Fibroblast of skin of left quadriceps (primary cell): ENCODE results near the gene C6orf62.
A peak's percentile ranks its signal among the peaks of the same experiment; 100 is the strongest.
"Not testable (repeated sequence)": the region's sequence is repeated elsewhere in the genome, so short reads cannot be mapped to it uniquely, and the experiment has no call there.

ENCODE experiments used
- DNase-seq, 2 experiments: peaks; one replicate each; pipeline ENCODE4 v3.0.0-alpha.2; 2013; ENCODE audit warnings: low read depth in 2 of 2

C6orf62 gene

DNA sequence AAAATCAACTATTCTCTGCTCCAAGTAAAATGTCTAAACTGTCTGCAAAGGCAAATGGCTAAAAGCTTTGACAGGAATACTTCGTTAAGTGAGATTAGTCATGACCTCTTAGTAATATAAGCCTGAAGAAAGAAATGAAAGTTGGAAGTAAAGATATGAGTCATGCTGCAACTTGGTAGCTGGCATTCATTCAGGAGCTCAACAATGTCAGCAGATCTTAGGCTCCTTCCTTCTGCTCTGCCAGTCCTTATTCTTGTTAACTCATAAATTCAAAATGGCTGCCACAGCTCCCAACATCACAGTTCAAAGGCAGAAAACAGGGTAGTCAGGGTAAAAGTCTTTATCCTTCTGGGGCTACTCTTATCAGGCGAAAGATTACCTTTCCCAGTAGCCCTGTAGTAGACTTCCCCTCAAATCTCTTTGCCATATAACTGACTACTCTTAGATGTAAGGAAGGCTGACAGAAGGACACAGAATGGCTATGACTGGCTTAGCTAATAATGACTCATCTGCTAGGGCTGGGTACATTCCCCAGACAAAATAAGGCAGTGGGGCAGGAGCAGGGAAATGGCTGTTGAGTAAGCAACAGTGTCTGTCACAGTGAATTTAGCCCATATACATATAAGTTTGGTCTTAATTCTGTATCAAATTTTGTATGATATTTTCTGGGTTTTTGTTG lies 24.4 kb upstream of the C6orf62 start:
- DNase-seq = peak; percentile 92 to 93

DNA sequence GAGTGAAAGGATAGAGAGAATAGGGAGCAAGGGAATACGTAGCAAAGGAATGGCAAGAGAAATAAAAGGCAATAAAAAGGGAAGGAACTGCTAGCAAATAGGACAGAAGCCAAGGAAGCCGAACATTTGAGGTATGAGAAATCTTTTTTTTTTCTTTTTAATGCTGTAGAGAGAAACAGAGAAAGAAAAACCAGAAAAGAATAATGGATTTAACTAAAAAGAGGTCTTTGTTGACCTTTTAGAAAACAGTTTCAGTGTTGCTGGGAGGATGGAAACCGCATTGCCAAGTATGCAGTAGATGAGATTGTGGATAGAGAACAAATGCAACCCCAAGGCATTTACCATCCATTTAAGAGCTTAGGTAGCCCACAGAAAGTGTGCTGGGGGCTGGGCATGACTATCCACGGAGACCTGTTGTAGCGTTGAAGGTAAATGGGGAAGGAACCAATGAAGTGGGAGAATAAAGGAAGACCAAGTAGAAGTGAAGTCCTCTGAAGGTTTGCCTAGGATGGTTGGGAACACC lies 23.3 kb upstream of the C6orf62 start:
- no peak for DNase-seq

DNA sequence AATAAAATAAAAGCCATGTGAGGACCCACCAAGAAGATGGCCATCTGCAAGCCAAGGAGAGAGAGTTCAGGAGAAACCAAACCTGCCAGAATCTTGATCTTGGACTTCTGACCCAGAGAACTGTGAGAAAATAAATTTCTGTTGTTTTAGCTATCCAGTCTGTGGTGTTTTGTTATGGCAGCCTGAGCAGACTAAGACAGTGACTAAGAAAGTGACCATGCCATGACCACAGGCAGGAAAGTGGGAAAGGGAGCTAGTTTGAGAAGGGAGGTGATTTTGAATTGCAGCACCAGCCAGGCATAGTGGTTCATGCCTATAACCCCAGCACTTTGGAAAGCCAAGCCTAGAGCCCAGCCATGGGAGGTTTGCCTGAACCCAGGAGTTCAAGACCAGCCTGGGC lies 21.9 kb upstream of the C6orf62 start:
- no peak for DNase-seq

DNA sequence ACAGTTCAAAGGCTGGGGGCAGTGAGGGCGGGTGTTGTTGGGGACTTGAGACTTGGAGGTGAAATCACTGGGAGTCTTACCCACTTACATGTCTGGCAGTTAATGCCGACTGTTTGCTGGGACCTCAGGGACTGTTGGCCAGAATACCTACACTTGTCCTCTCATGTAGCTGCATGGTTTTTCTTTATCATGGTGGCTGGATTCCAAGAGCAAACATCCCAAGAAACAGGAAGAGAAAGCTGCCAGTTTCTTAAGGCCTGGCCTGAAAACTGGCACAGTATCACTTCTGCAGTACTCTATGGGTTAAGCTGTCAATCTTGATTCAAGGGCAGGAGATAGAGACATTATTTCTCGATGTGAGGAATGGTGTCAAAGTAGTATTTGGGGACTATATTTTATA lies 19.8 kb upstream of the C6orf62 start:
- DNase-seq = no peak

DNA sequence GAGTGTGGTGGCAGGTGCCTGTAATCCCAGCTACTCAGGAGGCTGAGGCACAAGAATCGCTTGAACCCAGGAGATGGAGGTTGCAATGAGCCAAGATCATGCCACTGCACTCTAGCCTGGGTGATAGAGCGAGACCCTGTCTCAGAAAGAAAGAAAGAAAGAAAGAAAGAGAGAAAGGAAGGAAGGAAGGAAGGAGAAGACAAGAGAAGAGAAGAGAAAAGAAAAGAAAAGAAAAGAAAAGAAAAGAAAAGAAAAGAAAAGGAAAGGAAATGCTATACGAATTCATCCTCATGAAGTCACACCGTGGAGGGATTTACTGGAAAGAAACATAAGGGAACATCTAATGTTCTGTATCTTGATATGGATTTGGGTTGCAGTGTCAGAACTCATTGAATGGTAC lies 15.8 kb upstream of the C6orf62 start:
- not testable (repeated sequence) for DNase-seq

DNA sequence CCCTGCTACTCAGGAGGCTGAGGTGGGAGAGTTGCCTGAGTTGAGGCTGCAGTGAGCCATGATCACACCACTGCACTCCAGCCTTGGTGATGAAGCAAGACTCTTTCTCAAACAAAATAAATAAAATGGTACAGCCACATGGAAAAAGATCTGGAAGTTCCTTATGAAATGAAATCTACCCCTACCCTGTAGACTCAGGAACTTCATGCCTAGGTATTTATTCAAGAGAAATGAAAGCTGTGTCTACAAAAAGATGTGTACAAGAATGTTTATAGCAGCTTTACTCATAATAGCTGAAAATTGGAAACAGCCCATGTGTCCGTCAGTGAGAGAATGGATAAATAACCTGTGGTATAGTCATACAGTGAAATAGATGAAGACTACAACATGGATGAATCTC lies 15.2 kb upstream of the C6orf62 start:
- DNase-seq = no peak

DNA sequence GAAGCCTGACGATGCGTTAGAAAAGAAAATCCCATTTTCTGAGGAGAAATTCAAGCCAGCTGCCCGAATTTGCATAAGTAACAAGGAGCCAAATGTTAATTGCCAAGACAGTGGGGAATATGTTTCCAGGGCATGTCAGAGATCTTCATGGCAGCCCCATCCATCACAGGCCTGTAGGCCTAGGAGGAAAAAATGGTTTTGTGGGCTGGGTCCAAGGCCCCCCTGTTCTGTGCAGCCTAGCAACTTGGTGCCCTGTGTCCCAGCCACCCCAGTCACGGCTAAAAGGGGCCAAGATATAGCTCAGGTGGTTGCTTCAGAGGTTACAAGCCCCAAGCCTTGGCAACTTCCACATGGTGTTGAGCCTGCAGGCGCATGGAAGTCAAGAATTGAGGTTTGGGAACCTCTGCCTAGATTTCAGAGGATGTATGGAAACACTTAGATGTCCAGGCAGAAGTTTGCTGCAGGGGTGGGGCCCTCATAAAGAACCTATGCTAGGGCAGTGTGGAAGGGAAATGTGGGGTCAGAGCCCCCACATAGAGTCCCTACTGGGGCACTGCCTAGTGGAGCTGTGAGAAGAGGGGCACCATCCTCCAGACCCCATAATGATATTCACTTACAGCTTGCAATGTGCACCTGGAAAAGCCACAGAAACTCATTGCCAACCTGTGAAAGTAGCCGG lies 12.6 kb upstream of the C6orf62 start:
- not testable (repeated sequence) for DNase-seq

DNA sequence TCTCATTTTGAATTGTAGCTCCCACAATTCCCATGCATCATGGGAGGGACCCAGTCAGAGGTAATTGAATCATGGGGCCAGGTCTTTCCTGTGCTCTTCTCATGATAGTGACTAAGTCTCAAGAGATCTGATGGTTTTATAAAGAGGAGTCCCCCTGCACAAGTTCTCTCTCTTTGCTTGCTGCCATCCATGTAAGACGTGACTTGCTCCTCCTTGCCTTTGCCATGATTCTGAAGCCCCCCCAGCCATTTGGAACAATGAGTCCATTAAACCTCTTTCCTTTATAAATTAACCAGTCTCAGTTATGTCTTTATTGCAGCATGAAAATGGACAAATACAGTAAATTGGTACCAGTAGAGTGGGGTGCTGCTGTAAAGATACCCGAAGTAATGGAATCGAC lies 11.7 kb upstream of the C6orf62 start:
- DNase-seq = not testable (repeated sequence)

DNA sequence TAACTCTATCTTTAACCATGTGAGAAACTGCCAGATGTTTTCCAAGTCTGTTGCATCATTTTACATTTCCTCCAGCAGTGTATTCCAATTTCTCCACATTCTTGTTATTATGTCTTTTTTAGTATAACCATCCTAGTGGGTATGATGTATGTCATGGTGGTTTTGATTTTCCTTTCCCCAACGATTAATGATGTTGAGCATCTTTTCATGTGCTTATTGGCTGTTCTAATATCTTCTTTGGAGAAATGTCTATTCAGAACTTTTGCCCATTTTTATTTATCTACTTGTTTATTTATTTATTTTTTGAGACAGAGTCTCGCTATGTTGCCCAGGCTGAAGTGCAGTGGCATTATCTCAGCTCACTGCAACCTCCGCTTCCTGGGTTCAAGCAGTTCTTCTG lies 4.3 kb upstream of the C6orf62 start:
- DNase-seq = no peak

DNA sequence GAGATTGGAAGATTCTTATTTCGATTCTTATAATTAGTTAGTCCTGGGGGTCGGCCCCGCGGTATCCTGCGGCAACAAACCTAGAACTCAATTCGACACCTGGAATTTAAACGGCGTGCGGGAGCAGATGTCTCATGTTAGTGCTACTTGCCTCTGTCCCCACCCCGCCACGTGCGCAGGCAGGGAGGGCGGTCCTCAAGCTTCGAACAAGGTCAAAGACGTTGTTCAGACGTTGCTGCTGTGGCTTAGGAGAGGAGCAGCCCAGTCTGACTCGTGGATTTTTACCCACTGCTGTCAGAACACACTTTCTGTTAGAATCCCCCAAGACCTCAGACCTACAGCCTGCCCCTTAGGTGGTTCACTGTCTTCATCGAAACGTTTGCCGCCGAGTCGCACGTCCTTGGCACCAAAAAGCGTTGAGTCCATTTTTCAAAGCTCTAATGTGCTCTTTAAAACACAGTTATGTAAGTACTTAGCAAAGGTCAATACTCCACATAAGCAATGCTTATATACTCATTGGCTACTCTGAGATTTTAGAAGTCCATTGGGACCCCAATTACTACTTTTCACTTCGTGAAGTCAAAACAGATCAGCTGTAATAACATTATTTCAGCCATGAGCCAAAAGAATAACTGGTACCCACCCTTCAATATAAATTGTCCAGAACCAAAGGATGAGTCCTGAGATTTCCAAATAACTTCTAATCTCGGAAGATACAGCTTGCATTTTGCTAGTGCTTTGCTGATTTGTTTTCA lies 2.7 kb upstream of the C6orf62 start:
- no peak for DNase-seq

DNA sequence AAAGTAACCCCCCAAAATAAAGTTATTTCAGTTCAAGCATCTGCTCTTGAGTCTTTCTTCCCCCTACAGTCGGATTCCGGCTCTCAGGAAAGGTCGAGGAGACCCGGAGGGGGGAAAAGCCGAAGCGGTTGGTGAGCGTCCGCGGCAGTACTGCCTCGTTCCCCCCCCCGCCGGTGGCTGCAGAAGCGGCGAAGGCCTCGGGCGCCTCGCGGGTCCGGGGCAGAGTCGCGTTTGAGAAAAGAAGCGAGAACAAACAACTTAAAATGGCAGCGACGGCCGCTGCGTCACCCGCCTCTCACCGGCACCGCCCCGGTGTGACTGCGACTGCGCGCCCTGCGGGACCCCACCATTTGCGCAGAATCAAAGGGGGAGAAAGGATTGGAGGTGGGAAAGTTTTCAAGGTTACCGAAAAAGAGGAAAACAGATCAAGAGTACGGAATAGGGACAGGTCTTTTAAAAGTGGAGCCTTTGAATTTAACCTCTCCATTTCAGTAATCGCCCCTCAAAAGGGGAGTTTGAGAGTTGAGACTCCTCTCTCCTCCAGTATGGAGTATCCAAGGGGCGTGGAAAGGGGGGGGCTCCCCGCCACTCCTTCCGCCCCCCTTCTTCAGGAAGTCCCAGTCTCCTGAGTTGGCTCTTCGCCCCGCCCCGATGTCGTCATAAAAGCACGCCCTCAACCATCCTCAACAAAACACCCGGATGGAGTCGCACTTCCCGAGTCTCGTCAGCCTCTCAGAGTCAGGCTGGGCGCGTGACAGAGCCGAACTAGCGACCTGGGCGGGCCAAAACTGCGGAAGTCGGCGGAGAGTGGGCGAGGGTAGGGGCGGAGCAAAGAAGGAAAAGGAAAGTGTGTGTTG lies 1.9 kb upstream of the C6orf62 start:
- peak; percentile 100 for DNase-seq

DNA sequence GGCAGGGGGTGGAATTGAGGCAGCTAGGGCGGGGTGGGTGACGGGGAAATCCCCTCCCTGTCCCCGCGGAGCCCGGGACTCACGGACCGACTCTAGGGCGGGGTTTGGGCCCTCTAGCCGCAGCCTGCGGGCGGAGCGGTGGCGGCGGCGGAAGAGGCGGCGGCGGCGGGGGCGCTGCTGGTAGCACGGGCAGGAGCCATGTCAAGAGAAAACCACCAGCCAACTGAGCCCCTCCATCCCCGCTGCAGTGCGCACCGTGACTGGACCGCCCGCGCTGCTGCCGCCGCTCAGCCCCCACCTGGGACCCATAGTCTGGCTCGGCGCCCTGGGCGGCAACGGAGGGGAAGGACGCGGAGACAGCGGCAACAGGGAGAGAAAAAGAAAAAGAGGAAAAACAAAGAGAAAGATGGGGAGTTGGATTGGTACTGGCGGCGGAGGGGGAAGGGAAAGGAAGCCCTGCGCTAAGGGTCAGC lies 1.2 kb upstream of the C6orf62 start:
- DNase-seq = no peak

DNA sequence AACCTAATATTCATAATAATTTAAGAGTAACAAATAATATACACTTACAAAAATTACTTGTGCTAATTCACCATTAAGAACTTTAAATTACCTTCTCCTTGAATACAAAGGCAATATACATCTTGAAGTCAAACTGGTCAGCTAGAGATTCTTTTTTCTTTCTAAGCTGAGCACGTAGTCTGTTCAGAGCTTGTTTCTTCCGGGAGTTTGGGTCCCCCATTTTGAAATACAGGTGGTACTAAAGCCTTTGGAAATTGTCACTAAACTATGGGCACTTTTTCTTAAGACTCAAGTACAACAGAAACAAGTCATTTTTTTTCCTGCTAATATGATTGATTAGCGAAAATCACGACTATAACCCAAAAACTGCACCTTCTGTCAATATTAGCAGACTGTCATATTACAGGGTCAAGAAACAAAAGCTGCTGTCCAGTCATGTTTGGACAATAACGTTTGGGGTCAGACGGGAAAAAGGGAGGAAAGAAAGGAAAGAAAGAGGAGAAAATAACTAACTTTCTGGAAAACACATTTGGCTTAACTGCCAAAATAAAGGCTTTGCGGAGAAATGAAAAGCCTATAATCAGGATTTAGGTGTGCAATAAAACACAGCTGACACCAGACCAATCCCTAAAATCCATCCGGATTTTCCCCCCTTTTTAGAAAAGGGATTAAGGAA lies 367 bp downstream of the C6orf62 start:
- DNase-seq = no peak

DNA sequence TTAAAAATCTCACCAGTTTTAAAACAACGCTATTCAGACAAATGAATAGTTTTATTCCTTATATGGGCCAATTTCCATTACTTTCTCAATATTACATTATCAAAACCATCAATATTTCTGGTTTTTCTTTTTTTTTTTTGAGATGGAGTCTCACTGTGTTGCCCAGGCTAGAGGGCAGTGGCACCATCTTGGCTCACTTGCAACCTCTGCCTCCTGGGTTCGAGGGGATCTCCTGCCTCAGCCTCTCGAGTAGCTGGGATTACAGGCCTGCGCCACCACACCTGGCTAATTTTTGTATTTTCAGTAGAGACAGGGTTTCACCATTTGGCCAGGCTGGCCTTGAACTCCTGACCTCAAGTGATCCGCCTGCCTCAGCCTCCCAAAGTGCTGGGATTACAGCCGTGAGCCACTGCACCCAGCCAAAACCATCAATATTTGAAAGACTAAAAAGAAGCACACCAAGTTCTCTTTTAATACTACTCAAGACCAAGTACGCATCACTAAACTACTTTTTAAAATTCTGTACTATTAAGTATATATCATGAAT lies 2.3 kb downstream of the C6orf62 start:
- not testable (repeated sequence) for DNase-seq

DNA sequence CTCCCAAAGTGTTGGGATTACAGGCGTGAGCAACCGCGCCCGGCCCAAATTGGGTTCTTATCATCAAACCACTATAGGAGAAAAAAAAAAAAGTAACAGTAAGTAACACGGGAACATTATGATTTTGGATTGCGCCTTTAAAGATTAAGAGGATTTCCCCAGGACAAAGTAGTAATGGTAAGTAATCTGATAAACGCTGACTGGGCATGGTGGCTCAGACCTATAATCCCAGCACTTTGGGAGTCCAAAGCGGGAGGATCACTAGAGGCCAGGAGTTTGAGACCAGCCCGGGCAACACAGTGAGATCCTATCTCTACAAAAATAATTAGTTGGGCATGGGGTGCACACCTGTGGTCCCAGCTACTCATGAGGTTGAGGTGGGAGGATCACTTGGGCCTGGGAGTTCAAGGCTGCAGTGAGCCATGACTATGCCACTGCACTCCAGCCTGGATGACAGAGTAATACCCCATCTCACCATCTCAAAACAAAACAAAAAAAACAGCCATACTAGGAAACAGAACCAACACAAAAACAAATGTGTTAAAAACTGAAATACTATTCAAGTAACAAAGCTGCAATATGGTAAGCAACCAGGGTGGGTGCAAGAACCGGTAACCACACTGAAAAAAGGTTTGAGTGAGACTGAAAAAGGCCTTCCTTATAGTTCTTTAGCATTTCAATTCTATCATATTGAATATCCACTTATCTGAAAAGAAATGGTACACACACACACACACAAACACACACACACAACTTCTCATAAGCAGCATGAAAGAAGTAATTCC lies 8.2 kb downstream of the C6orf62 start:
- DNase-seq = no peak

DNA sequence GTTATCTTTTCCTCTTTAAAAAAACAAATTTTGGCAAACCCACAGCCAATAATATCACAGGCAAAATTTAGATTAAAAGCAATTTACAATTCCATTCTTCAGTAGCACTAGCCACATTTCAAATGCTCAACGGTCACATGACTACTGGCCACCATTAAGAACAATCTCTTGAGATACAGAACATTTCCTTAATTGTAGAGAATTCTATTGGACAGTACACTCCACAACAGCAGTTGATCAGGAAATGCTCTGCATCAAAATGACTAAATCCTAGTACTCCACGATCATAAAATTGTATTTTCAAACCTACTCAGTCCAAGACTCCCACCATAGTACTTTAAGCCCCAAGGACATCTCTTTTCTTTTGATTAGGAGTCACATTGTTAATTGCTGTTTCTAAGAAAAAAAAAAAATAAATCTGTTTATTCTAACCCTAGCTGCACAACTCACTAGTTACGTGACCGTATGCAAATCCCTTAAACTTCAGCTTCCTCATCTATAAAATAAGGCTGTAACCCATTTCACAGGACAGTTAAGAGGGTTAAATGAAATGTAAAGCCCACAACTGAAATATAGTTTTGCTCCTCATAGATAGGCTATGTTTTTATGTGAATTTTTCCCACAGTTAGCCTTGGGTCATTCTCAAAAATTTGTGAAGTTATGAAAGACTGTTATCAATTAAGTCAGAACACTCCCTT lies 9.8 kb downstream of the C6orf62 start:
- DNase-seq = no peak

DNA sequence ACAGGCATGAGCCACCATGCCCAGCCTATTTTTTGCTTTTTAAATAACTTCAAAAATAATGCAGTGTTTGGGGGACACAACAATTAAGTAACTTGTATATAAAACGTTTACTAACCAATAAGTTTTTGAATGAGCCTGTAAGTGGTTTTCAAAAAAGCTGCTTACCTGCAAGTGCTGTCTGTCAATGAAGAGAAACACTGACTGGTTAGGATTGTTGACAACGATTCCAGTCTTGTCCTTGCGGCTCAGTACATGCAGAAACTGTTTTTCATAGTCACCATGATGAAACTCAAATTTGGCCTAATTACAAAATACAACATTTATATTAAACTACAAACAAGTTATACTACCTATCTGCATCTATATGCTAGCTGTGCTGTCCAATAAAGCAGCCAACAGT lies 10.3 kb downstream of the C6orf62 start:
- DNase-seq = no peak

DNA sequence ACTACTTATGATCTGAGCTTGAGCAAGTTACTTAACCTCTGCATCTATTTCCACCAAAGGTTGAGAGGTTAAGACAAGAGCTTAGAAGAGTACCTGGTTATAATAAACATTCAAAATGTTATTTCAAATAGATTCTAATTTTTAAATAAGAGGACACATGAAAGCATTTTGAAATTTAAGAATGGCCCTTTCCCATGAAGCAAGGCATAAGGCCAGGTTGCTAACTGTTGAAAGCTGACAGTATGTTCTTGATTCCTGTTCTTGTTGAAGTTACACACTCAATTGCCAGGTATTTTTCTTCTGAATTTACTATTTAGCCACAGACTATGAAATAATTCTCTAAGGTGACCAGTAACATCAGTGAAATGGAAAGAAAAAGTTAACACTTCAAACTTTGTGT lies 14.5 kb downstream of the C6orf62 start:
- no peak for DNase-seq

DNA sequence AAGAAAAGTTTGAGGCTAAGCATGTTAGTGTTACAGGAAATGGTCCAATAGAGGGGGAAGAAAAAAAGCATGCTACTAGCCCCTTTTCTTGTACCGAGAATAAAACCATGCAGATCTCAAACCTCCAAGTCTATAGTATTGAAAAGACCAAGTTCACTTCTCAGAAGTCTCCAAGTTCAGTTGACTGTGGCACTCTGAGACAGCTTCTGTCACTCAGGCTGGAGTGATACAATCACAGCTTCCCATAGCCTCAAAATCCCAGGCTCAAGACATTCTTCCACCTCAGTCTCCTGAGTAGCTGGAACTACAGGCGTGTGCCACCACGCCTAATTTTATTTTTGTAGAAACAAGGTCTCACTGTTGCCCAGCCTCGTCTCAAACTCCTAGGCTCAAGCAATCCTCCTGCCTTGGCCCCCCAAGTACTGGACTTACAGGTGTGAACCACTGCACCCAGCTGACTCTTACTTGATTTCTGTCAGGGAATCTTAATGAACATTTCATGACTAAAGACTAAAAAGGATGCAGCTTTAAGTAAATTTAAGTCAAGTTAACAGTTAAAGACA lies 16.2 kb downstream of the C6orf62 start:
- DNase-seq = no peak
